ENCODE measurements around the gene PLD5. TPM values are rescaled to one million over a fixed set of nuclear protein-coding genes. Genes with fewer than 3 reads are reported as not detected.

The PLD5 gene
- total and polyA plus RNA-seq, 2 of the 13 experiments (the other 11 are each of a cell fraction or from before 2014, with no cell fraction given): not detected

DNA sequence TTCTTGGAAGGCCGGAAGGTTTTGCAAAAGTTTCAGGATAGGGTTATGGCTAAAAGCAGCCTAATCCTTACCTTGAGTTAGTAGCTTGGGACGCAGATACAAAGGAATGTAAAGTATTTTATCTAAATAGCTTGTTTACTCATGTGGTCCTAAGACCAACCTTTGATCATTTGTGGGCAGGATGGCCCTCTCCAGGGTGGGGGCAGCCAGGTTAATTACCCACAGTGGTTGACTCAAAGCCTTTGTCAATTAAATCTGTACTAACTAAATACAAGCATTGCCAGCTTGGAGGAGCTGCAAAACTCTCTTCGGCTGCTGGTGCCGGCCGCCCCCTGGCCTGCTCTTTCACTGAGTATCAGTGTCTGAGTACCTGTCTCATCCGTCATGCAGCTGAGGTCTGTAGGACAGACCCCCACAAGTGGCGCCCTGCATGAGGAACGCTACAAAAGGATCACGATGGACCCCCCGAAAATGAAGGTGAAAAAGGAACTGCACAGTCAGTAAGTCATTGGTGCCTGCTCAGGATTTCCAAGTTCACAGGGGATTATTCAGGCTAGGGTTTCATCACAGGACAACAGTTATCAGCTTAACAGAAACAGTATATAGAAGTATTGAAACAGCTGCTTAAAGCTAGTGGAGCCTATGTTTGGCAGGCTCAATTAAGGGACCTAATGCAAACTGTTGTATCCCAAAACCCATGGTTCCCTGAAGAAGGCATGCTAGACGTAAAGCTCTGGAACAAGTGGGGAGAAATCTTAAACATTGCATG, 313.1 kb downstream of the PLD5 start:
- Histone ChIP-seq H4K20me1 (ENCODE audit: insufficient read depth, low read length) (no peaks in the 10 kb centered on the region), H3K27ac (ENCODE audit: extremely low read length, insufficient read depth, low read length) (no peak overlapping the region), H3K9ac (ENCODE audit: insufficient read depth, low read depth, low read length) (no peak overlapping the region), H3K4me2 (ENCODE audit: low read depth, low read length) (peak overlapping the region; percentile 27; the same call in 1 of the 2 replicates), H3K36me3 (replicated peaks in 1 of 2; ENCODE audit: control insufficient read depth in 1 of 2, insufficient read depth in 2 of 2, low read length in 2 of 2) (no peaks in the 10 kb centered on the region), H3K27me3 (ENCODE audit: control insufficient read depth in 1 of 2, insufficient read depth in 2 of 2, low read length in 2 of 2) (no peaks in the 10 kb centered on the region), H2AFZ (ENCODE audit: low read length) (no peak overlapping the region), H3K9me3 (ENCODE audit: low read length) (peaks cover 9% of the 10 kb centered on the region), H3K79me2 (ENCODE audit: insufficient read depth, low read length) (no peaks in the 10 kb centered on the region), H3K4me1 (ENCODE audit: insufficient read depth, low read length) (peaks cover 15% of the 10 kb centered on the region), H3K4me3 (replicated peaks in 1 of 3; ENCODE audit: insufficient read depth in 1 of 3, low read depth in 2 of 3, low read length in 3 of 3) (no peak overlapping the region)
- intact Hi-C loops (cut with micrococcal nuclease; ENCODE audit: unreplicated experiment) (no loop called here), in situ Hi-C loops (cut with HindIII; ENCODE audit: extremely low pct_ligation_motif_present, low pct_unique_long_range_greater_than_20kb) (no loop called here)
- 23% methylated on average over 7 of the region's 11 CpGs for WGBS (ENCODE audit: low lambda C conversion rate)
- ATAC-seq: peak; percentile 82
- ChIA-PET CTCF (ENCODE audit: low intra/inter-chr PET ratio, low total read pairs) (no interaction called here), POLR2A (no interaction called here)
- FAIRE-seq: no peak
- DNase-seq (ENCODE audit: low spot score): peak; percentile 57
- no TSS peak for BruUV-seq (replicated peaks)
- no peak for TF ChIP-seq ZNF703 (CRISPR knock-in tag; IDR thresholded peaks at IDR 0.05; ENCODE audit: borderline replicate concordance)
- TF ChIP-seq SOX6 (IDR thresholded peaks at IDR 0.05): no peak
- 0 out of 2 replicates have a peak, but pooled peaks have one; percentile 30 for TF ChIP-seq SOX6 (CRISPR knock-in tag; IDR thresholded peaks at IDR 0.05)
- TF ChIP-seq TCF7 (IDR thresholded peaks at IDR 0.05; ENCODE audit: low read depth): peak; percentile 44
- no peak for TF ChIP-seq CHD2 (IDR thresholded peaks at IDR 0.05; ENCODE audit: low read depth, low read length)
- TF ChIP-seq NR2F2 (IDR thresholded peaks at IDR 0.05; ENCODE audit: borderline replicate concordance, low read depth): 0 out of 2 replicates have a peak, but pooled peaks have one; percentile 24
- 0 out of 2 replicates have a peak, but pooled peaks have one; percentile 12 for TF ChIP-seq NR2F6 (IDR thresholded peaks at IDR 0.05)
- TF ChIP-seq NR2F6 (CRISPR knock-in tag; IDR thresholded peaks at IDR 0.05): no peak
- peak; percentile 23; the same call in 1 of the 2 replicates for TF ChIP-seq ZNF205 (CRISPR knock-in tag; IDR thresholded peaks at IDR 0.05)
- TF ChIP-seq GFI1 (CRISPR knock-in tag; IDR thresholded peaks at IDR 0.05; ENCODE audit: borderline replicate concordance): peak; percentile 99
- peak; percentile 83 for TF ChIP-seq HMG20B (CRISPR knock-in tag; conservative IDR thresholded peaks at IDR 0.05)
- TF ChIP-seq PITX1 (CRISPR knock-in tag; IDR thresholded peaks at IDR 0.05): 0 out of 2 replicates have a peak, but pooled peaks have one; percentile 25
- TF ChIP-seq TBP (CRISPR knock-in tag; IDR thresholded peaks at IDR 0.05): no peak
- TF ChIP-seq, protein P1, sequence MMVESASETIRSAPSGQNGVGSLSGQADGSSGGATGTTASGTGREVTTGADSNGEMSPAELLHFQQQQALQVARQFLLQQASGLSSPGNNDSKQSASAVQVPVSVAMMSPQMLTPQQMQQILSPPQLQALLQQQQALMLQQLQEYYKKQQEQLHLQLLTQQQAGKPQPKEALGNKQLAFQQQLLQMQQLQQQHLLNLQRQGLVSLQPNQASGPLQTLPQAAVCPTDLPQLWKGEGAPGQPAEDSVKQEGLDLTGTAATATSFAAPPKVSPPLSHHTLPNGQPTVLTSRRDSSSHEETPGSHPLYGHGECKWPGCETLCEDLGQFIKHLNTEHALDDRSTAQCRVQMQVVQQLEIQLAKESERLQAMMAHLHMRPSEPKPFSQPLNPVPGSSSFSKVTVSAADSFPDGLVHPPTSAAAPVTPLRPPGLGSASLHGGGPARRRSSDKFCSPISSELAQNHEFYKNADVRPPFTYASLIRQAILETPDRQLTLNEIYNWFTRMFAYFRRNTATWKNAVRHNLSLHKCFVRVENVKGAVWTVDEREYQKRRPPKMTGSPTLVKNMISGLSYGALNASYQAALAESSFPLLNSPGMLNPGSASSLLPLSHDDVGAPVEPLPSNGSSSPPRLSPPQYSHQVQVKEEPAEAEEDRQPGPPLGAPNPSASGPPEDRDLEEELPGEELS (CRISPR knock-in tag; IDR thresholded peaks at IDR 0.05): peak; percentile 58
- TF ChIP-seq, protein P2, sequence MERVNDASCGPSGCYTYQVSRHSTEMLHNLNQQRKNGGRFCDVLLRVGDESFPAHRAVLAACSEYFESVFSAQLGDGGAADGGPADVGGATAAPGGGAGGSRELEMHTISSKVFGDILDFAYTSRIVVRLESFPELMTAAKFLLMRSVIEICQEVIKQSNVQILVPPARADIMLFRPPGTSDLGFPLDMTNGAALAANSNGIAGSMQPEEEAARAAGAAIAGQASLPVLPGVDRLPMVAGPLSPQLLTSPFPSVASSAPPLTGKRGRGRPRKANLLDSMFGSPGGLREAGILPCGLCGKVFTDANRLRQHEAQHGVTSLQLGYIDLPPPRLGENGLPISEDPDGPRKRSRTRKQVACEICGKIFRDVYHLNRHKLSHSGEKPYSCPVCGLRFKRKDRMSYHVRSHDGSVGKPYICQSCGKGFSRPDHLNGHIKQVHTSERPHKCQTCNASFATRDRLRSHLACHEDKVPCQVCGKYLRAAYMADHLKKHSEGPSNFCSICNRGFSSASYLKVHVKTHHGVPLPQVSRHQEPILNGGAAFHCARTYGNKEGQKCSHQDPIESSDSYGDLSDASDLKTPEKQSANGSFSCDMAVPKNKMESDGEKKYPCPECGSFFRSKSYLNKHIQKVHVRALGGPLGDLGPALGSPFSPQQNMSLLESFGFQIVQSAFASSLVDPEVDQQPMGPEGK (CRISPR knock-in tag; IDR thresholded peaks at IDR 0.05): peak; percentile 81
- TF ChIP-seq RCOR2 (CRISPR knock-in tag; IDR thresholded peaks at IDR 0.05): no peak
- TF ChIP-seq HNF4A (CRISPR knock-in tag; IDR thresholded peaks at IDR 0.05): peak; percentile 43
- TF ChIP-seq, protein P3, sequence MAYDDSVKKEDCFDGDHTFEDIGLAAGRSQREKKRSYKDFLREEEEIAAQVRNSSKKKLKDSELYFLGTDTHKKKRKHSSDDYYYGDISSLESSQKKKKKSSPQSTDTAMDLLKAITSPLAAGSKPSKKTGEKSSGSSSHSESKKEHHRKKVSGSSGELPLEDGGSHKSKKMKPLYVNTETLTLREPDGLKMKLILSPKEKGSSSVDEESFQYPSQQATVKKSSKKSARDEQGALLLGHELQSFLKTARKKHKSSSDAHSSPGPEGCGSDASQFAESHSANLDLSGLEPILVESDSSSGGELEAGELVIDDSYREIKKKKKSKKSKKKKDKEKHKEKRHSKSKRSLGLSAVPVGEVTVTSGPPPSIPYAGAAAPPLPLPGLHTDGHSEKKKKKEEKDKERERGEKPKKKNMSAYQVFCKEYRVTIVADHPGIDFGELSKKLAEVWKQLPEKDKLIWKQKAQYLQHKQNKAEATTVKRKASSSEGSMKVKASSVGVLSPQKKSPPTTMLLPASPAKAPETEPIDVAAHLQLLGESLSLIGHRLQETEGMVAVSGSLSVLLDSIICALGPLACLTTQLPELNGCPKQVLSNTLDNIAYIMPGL (CRISPR knock-in tag; IDR thresholded peaks at IDR 0.05; ENCODE audit: borderline replicate concordance in 1 of 2, low read depth in 1 of 2): no peak
- TF ChIP-seq PPARG (CRISPR knock-in tag; conservative IDR thresholded peaks at IDR 0.05): no peak
- peak; percentile 38 for TF ChIP-seq TEAD3 (CRISPR knock-in tag; optimal IDR thresholded peaks at IDR 0.05; ENCODE audit: borderline replicate concordance)
- TF ChIP-seq FOXK2 (IDR thresholded peaks at IDR 0.05): no peak
- peak; percentile 46 for TF ChIP-seq FOXA3 (CRISPR knock-in tag; IDR thresholded peaks at IDR 0.05)
